H1 (cell line): ENCODE measurements around the gene CHST3. TPM values are rescaled to one million over a fixed set of nuclear protein-coding genes. Genes with fewer than 3 reads are reported as not detected.

Source experiments
- CTCF ChIA-PET: fragments of 300-600 bp; sonication (Branson Sonifier 250); formaldehyde crosslinking; loops from one replicate; lab custom pipeline; 2021; ENCODE audit not compliant: partially characterized antibody; lab: Charles Lee
- POLR2A ChIA-PET: fragments of 300-600 bp; sonication (Branson Sonifier 250); formaldehyde crosslinking; loops from one replicate; lab custom pipeline; 2021; ENCODE audit warnings: inconsistent platforms; ENCODE audit not compliant: partially characterized antibody; lab: Charles Lee
- DNase-seq, 2 experiments: peaks; one replicate each; pipeline versions ENCODE4 v3.0.0 to v3.0.0-alpha.2; 2010 to 2022; ENCODE audit warnings: low spot score in 2 of 2, low read depth in 1 of 2, mixed read lengths in 1 of 2
- FAIRE-seq: peaks from 2 replicates; lab custom pipeline; 2011; peaks lifted over from hg19 to GRCh38; lab: Jason Lieb, UNC
- H2AFZ ChIP-seq: 2 replicates; pipeline ENCODE4 v1.8.1; 2012; ENCODE audit warnings: low read length, inconsistent platforms
- H2AK5ac ChIP-seq: 2 replicates; pipeline ENCODE4 v1.6.1; 2013; ENCODE audit warnings: low read depth, low read length
- H2BK120ac ChIP-seq: replicated peaks from 2 replicates; pipeline ENCODE3; 2013; ENCODE audit warnings: low read depth, low read length, inconsistent platforms
- H2BK12ac ChIP-seq: 2 replicates; pipeline ENCODE4 v1.6.1; 2013; ENCODE audit warnings: low read depth, low read length
- H2BK15ac ChIP-seq: 2 replicates; pipeline ENCODE4 v1.6.1; 2013; ENCODE audit warnings: low read length
- H2BK20ac ChIP-seq: 2 replicates; pipeline ENCODE4 v1.6.1; 2013; ENCODE audit warnings: low read length
- H2BK5ac ChIP-seq: 2 replicates; pipeline ENCODE4 v1.6.1; 2013; ENCODE audit warnings: low read depth, low read length
- H3K14ac ChIP-seq: 2 replicates; pipeline ENCODE4 v1.6.1; 2013; ENCODE audit warnings: inconsistent platforms; ENCODE audit not compliant: insufficient read length
- H3K18ac ChIP-seq: 2 replicates; pipeline ENCODE4 v1.6.1; 2013; ENCODE audit warnings: low read length; ENCODE audit errors: extremely low read depth
- H3K23ac ChIP-seq: 2 replicates; pipeline ENCODE4 v1.6.1; 2013; ENCODE audit warnings: inconsistent platforms; ENCODE audit not compliant: insufficient read length
- H3K23me2 ChIP-seq: 2 replicates; pipeline ENCODE4 v1.6.1; 2013; ENCODE audit warnings: low read depth, low read length
- H3K27ac ChIP-seq: 2 replicates; pipeline ENCODE4 v1.6.1; 2011; ENCODE audit warnings: low read depth, low read length, inconsistent platforms
- H3K27me3 ChIP-seq, 4 experiments: replicated peaks in 1 of 4; 1 replicate in 1 of 4; 2 replicates in 3 of 4; pipeline versions ENCODE4 v1.6.1 to v1.8.1; 2011 to 2013; ENCODE audit warnings: low read length in 3 of 4, mild to moderate bottlenecking in 3 of 4, inconsistent platforms in 2 of 4, mixed read lengths in 2 of 4, moderate library complexity in 1 of 4; ENCODE audit not compliant: control insufficient read depth in 3 of 4, insufficient read depth in 3 of 4; ENCODE audit errors: extremely low read depth in 1 of 4
- H3K36me3 ChIP-seq, 4 experiments: 2 replicates each; pipeline versions ENCODE4 v1.6.1 to v1.8.1; 2011 to 2013; ENCODE audit warnings: mild to moderate bottlenecking in 4 of 4, low read length in 3 of 4, moderate library complexity in 2 of 4, control low read depth in 1 of 4, inconsistent platforms in 1 of 4; ENCODE audit not compliant: insufficient read depth in 4 of 4, control insufficient read depth in 2 of 4
- H3K4ac ChIP-seq: replicated peaks from 2 replicates; pipeline ENCODE3; 2013; ENCODE audit warnings: low read length, low read depth, mixed read lengths, inconsistent platforms; ENCODE audit not compliant: insufficient read length
- H3K4me1 ChIP-seq, 4 experiments: replicated peaks in 1 of 4; 1 replicate in 1 of 4; 2 replicates in 3 of 4; pipeline versions ENCODE4 v1.6.1 to v1.8.1; 2011 to 2013; ENCODE audit warnings: low read length in 3 of 4, inconsistent platforms in 2 of 4, mixed read lengths in 1 of 4; ENCODE audit not compliant: insufficient read depth in 4 of 4, control insufficient read depth in 3 of 4
- H3K4me2 ChIP-seq, 2 experiments: 2 replicates each; pipeline versions ENCODE4 v1.6.1 to v1.8.1; 2011 to 2013; ENCODE audit warnings: low read depth in 2 of 2, low read length in 2 of 2, control low read depth in 1 of 2, inconsistent platforms in 1 of 2, mild to moderate bottlenecking in 1 of 2; ENCODE audit not compliant: insufficient read depth in 1 of 2
- H3K4me3 ChIP-seq, 4 experiments: fragments of 200-600, 300-600 bp in 1 of 4; sonication (generic), shearing (Covaris generic), sonication (Bioruptor Twin) in 1 of 4; 2 replicates each; pipeline versions ENCODE4 v1.5.1 to v1.8.1; 2011 to 2016; ENCODE audit warnings: low read length in 4 of 4, low read depth in 3 of 4, control low read depth in 2 of 4, inconsistent platforms in 2 of 4, mild to moderate bottlenecking in 2 of 4, mixed read lengths in 1 of 4, moderate library complexity in 1 of 4; ENCODE audit not compliant: insufficient read depth in 2 of 4; ENCODE audit errors: extremely low read depth in 1 of 4
- H3K56ac ChIP-seq: replicated peaks from 2 replicates; pipeline ENCODE3; 2013; ENCODE audit warnings: low read depth, mild to moderate bottlenecking, mixed read lengths, low read length, inconsistent platforms; ENCODE audit not compliant: insufficient read length
- H3K79me1 ChIP-seq: 2 replicates; pipeline ENCODE4 v1.6.1; 2013; ENCODE audit warnings: low read depth, low read length, control low read depth
- H3K79me2 ChIP-seq, 2 experiments: 2 replicates each; pipeline versions ENCODE4 v1.6.1 to v1.8.1; 2012 to 2013; ENCODE audit warnings: low read length in 2 of 2, mild to moderate bottlenecking in 2 of 2, inconsistent platforms in 1 of 2; ENCODE audit not compliant: insufficient read depth in 2 of 2, control insufficient read depth in 1 of 2
- H3K9ac ChIP-seq, 4 experiments: replicated peaks in 1 of 4; 1 replicate in 1 of 4; 2 replicates in 3 of 4; pipeline versions ENCODE4 v1.6.1 to v1.8.1; 2011 to 2013; ENCODE audit warnings: low read depth in 3 of 4, low read length in 3 of 4, control low read depth in 2 of 4, mild to moderate bottlenecking in 2 of 4, moderate library complexity in 2 of 4, inconsistent platforms in 1 of 4; ENCODE audit errors: extremely low read depth in 1 of 4
- H3K9me3 ChIP-seq, 2 experiments: 2 replicates each; pipeline versions ENCODE4 v1.6.1 to v1.8.1; 2012 to 2013; ENCODE audit warnings: mild to moderate bottlenecking in 2 of 2, moderate library complexity in 2 of 2, control low read depth in 1 of 2, inconsistent platforms in 1 of 2, low read depth in 1 of 2, low read length in 1 of 2, mixed read lengths in 1 of 2; ENCODE audit not compliant: insufficient read depth in 2 of 2
- H4K20me1 ChIP-seq, 2 experiments: replicated peaks in 1 of 2; 2 replicates each; pipeline versions ENCODE3 to v1.8.1; 2011 to 2013; ENCODE audit warnings: inconsistent platforms in 2 of 2, low read length in 2 of 2, mild to moderate bottlenecking in 1 of 2; ENCODE audit not compliant: insufficient read depth in 2 of 2, control insufficient read depth in 1 of 2
- H4K5ac ChIP-seq: 2 replicates; pipeline ENCODE4 v1.6.1; 2013; ENCODE audit warnings: low read length, low read depth, mixed read lengths, inconsistent platforms; ENCODE audit not compliant: insufficient read length
- H4K8ac ChIP-seq: 2 replicates; pipeline ENCODE4 v1.8.0; 2013; ENCODE audit warnings: mild to moderate bottlenecking, moderate library complexity, low read length, inconsistent platforms; ENCODE audit not compliant: insufficient read depth; ENCODE audit errors: extremely low read depth
- H4K91ac ChIP-seq: replicated peaks from 2 replicates; pipeline ENCODE3; 2013; ENCODE audit warnings: low read length, mixed read lengths, inconsistent platforms; ENCODE audit not compliant: insufficient read length
- CEBPB ChIP-seq: IDR thresholded peaks from 2 replicates; pipeline ENCODE4 v1.6.1; 2012; ENCODE audit warnings: low read depth, low read length
- JUN ChIP-seq: IDR thresholded peaks from 2 replicates; pipeline ENCODE4 v1.6.1; 2011; ENCODE audit warnings: low read depth, mild to moderate bottlenecking, improper control_type of control experiment, low read length
- POU5F1 ChIP-seq: IDR thresholded peaks from 2 replicates; pipeline ENCODE4 v1.6.1; 2011; ENCODE audit warnings: low read depth, mild to moderate bottlenecking, low read length, moderate library complexity
- TEAD4 ChIP-seq: IDR thresholded peaks from 2 replicates; pipeline ENCODE4 v1.6.1; 2012; ENCODE audit warnings: low read depth, low read length, inconsistent platforms, mixed read lengths
- ZNF274 ChIP-seq: IDR thresholded peaks from 2 replicates; pipeline ENCODE4 v1.7.0; 2012; ENCODE audit warnings: low read length, borderline replicate concordance; ENCODE audit errors: extremely low read depth
- WGBS, 2 experiments: shearing (Covaris generic) in 1 of 2; methylation state at CpG; one replicate each; pipeline versions ENCODE4 v1.1.6 to v1.1.7; 2013 to 2015; ENCODE audit warnings: low lambda C conversion rate in 2 of 2, mixed read lengths in 2 of 2, inconsistent platforms in 1 of 2, low coverage in 1 of 2, missing lambda C conversion rate in 1 of 2; ENCODE audit not compliant: insufficient replicate concordance in 2 of 2, insufficient coverage in 1 of 2, insufficient read length in 1 of 2; ENCODE audit errors: extremely low coverage in 1 of 2, missing lambda C conversion rate in 1 of 2; 5-methylcytosine and 5-hydroxymethylcytosine counted together
- polyA plus RNA-seq, 7 experiments: library from polyadenylated mRNA; depleted of rRNA in 3 of 7; stranded (reverse) in 5 of 7; unstranded in 2 of 7; fragments of >200 nt in 5 of 7; fragments of 200-250 nt in 2 of 7; gene quantifications; 1 replicate in 5 of 7; 2 replicates in 1 of 7; 4 replicates in 1 of 7; pipeline versions ENCODE4 v1.2.1 to v1.2.3, GENCODE V29; 2011 to 2013; ENCODE audit warnings: missing spikeins in 2 of 7, mixed read lengths in 2 of 7
- total RNA-seq: library from RNA; stranded (reverse); fragmentation: NEBNext Ultra II Directional; extraction: Animal tissue kit (Norgen Biotek cat#: 25700); gene quantifications from 2 replicates; pipeline ENCODE4 v1.2.1, GENCODE V29; 2021

CHST3 gene
- total and polyA plus RNA-seq, 2 of the 8 experiments (the other 6 are each of a cell fraction or from before 2014, with no cell fraction given), result 2.0 to 5.8 TPM

DNA sequence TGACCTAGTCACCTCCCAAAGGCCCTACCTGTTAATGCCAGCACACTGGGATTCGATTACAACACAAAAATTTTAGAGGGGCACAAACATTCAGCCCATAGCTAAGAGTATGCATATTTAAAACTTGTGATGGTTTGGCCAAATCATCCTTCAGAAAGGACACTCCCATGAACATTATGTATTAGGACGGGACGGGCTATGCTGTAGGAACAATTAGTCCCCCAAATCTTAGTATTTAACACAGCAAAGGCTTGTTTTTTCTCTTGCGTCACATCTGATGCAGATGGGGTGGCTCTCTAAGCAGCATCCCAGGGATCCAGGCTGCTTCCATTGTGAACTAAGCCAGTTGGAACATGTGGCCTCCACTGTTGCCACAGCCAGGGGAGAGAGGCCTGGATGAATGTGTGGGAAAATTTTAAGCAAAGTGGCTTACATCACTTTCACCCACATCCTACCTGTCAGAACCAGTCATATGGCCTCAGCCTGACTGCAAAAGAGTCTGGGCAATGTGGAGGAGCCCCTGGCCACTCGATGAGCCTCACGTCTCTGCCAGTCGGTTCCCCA lies 26.6 kb downstream of the CHST3 start:
- H3K36me3 ChIP-seq, result no peaks in the 10 kb centered on the region
- H4K8ac ChIP-seq, result no peak overlapping the region
- H3K14ac ChIP-seq, result no peak overlapping the region
- no peak overlapping the region for H3K18ac ChIP-seq
- POLR2A ChIA-PET, result interaction anchor here (1.1 kb wide), 1 partner anchor 10 kb away, joined by 3 read pairs; no protein-coding TSS in a partner anchor
- H4K20me1 ChIP-seq, result no peaks in the 10 kb centered on the region
- H3K27me3 ChIP-seq, result no peaks in the 10 kb centered on the region
- H3K9ac ChIP-seq, result no peak overlapping the region
- no peaks in the 10 kb centered on the region for H3K9me3 ChIP-seq
- no peak overlapping the region for H3K23ac ChIP-seq
- no peak for TF ChIP-seq POU5F1
- no peak for TF ChIP-seq CEBPB
- no peak for TF ChIP-seq TEAD4
- no peak for TF ChIP-seq ZNF274
- no peak for TF ChIP-seq JUN
- no peak overlapping the region for H2BK5ac ChIP-seq
- H3K4ac ChIP-seq, result no peak overlapping the region
- H3K27ac ChIP-seq, result no peak overlapping the region
- H3K4me2 ChIP-seq, result no peak overlapping the region
- H4K91ac ChIP-seq, result no peak overlapping the region
- FAIRE-seq, result no peak
- H3K4me1 ChIP-seq, result no peaks in the 10 kb centered on the region
- H3K79me2 ChIP-seq, result no peaks in the 10 kb centered on the region
- no peak overlapping the region for H4K5ac ChIP-seq
- H2AK5ac ChIP-seq, result no peak overlapping the region
- 94% methylated on average over 7 of the region's 7 CpGs; no CpG with 5 or more reads in 1 of the 2 experiments for WGBS, 2 experiments
- H3K4me3 ChIP-seq, result no peak overlapping the region
- no peak overlapping the region for H2BK20ac ChIP-seq
- CTCF ChIA-PET, result no interaction called here
- no peak for DNase-seq
- H3K56ac ChIP-seq, result no peak overlapping the region
- H2BK120ac ChIP-seq, result no peak overlapping the region
- no peaks in the 10 kb centered on the region for H3K79me1 ChIP-seq
- H3K23me2 ChIP-seq, result no peaks in the 10 kb centered on the region; the same call in 1 of the 2 replicates
- H2AFZ ChIP-seq, result no peak overlapping the region
- no peak overlapping the region for H2BK12ac ChIP-seq
- H2BK15ac ChIP-seq, result no peak overlapping the region
